Transverse colon (tissue), 3 donors: Measurements from ENCODE around the gene CCN2.

Experiments
- EP300 ChIP-seq: sonication (generic); formaldehyde crosslinking; IDR thresholded peaks from one replicate; pipeline ENCODE4 v1.6.1; 2017; ENCODE audit warnings: antibody characterized with exemption, low read depth
- POLR2A ChIP-seq: fragments of 450-650 bp; IDR thresholded peaks from one replicate; pipeline ENCODE4 v1.6.1; 2016; ENCODE audit warnings: antibody characterized with exemption, mild to moderate bottlenecking, moderate library complexity
- TF ChIP-seq, protein P1 (sequence below), 5 experiments: fragments of 200-600 bp in 3 of 5; fragments of 450-650 bp in 2 of 5; sonication (generic) in 3 of 5; IDR thresholded peaks; 1 replicate in 2 of 5; 2 replicates in 3 of 5; pipeline ENCODE4 v1.5.1; 2016 to 2017; ENCODE audit warnings: antibody characterized with exemption in 5 of 5, inconsistent platforms in 3 of 5, mild to moderate bottlenecking in 2 of 5, moderate library complexity in 1 of 5

DNA sequence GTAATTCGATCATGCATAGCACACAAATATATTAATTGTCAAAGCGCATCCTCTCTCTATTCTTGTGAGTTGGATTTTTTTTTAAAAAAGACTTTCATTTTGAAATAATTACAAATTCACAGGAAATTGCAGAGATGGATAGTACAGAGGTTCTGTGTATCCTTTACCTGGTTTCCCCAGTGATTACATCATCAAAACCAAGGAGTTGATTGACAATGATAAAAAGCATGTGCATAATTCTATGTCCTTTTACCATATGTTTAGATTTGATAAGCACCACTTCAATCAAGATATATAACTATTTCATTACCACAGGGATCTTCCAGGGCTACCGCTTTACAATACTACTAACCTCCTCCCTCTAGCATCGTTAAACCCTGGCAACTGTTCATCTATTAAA lies 40.2 kb downstream of the CCN2 start:
- TF ChIP-seq, protein P1, sequence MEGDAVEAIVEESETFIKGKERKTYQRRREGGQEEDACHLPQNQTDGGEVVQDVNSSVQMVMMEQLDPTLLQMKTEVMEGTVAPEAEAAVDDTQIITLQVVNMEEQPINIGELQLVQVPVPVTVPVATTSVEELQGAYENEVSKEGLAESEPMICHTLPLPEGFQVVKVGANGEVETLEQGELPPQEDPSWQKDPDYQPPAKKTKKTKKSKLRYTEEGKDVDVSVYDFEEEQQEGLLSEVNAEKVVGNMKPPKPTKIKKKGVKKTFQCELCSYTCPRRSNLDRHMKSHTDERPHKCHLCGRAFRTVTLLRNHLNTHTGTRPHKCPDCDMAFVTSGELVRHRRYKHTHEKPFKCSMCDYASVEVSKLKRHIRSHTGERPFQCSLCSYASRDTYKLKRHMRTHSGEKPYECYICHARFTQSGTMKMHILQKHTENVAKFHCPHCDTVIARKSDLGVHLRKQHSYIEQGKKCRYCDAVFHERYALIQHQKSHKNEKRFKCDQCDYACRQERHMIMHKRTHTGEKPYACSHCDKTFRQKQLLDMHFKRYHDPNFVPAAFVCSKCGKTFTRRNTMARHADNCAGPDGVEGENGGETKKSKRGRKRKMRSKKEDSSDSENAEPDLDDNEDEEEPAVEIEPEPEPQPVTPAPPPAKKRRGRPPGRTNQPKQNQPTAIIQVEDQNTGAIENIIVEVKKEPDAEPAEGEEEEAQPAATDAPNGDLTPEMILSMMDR (IDR thresholded peaks at IDR 0.05) = no peak
- no peak for TF ChIP-seq POLR2A
- TF ChIP-seq EP300 = no peak
